BLaER1 treated with 17β-estradiol and CSF1 and Interleukin-3, amounts not matched to agents 10 nM and 100 nM (cell line): Measurements from ENCODE around the gene CNGB1.
A peak's percentile ranks its signal among the peaks of the same experiment; 100 is the strongest.

ENCODE experiments used
- H3K27ac ChIP-seq, 11 experiments: shearing (Covaris generic); formaldehyde crosslinking; 2 replicates each; pipeline ENCODE4 v1.8.1; 2022
- H3K27me3 ChIP-seq, 11 experiments: shearing (Covaris generic); formaldehyde crosslinking; 2 replicates each; pipeline ENCODE4 v1.8.1; 2022
- H3K36me3 ChIP-seq, 11 experiments: shearing (Covaris generic); formaldehyde crosslinking; 2 replicates each; pipeline ENCODE4 v1.8.1; 2022
- H3K4me1 ChIP-seq, 10 experiments: shearing (Covaris generic); formaldehyde crosslinking; 2 replicates each; pipeline ENCODE4 v1.8.1; 2022
- H3K4me2 ChIP-seq, 11 experiments: shearing (Covaris generic); formaldehyde crosslinking; 2 replicates each; pipeline ENCODE4 v1.8.1; 2022
- H3K4me3 ChIP-seq, 10 experiments: shearing (Covaris generic); formaldehyde crosslinking; 2 replicates each; pipeline ENCODE4 v1.8.1; 2022
- H3K9ac ChIP-seq, 11 experiments: shearing (Covaris generic); formaldehyde crosslinking; 2 replicates each; pipeline ENCODE4 v1.8.1; 2022
- H3K9me3 ChIP-seq, 11 experiments: shearing (Covaris generic); formaldehyde crosslinking; replicated peaks in 1 of 11; 2 replicates each; pipeline ENCODE4 v1.8.1; 2022
- H4K20me1 ChIP-seq, 11 experiments: shearing (Covaris generic); formaldehyde crosslinking; 2 replicates each; pipeline ENCODE4 v1.8.1; 2022
- Cebpa-rat ChIP-seq, 11 experiments: shearing (Covaris generic); IDR thresholded peaks; 2 replicates each; pipeline ENCODE4 v1.8.1; 2022

CNGB1 gene

GRCh38 chr16:57962756-57963155 is 8.2 kb downstream of the CNGB1 start:
- H3K9me3 ChIP-seq, result no peaks in the 10 kb centered on the region
- no peaks in the 10 kb centered on the region for H3K36me3 ChIP-seq
- H3K9ac ChIP-seq, result no peak overlapping the region
- no peak overlapping the region for H3K4me3 ChIP-seq
- H3K4me1 ChIP-seq, result peaks cover 6 to 23% (median 14%) of the 10 kb centered on the region in 10 experiments
- H3K4me2 ChIP-seq, result no peak overlapping the region
- no peak overlapping the region for H3K27ac ChIP-seq
- TF ChIP-seq Cebpa-rat (IDR thresholded peaks at IDR 0.05), result no peak
- H3K27me3 ChIP-seq, result no peaks in the 10 kb centered on the region
- H4K20me1 ChIP-seq, result no peaks in the 10 kb centered on the region; a peak in 1 of 22 replicates

GRCh38 chr16:57962046-57962445 is 8.9 kb downstream of the CNGB1 start:
- Histone ChIP-seq H3K4me2 (no peak overlapping the region), H3K9me3 (no peaks in the 10 kb centered on the region), H3K9ac (no peak overlapping the region), H3K27me3 (no peaks in the 10 kb centered on the region), H3K4me3 (no peak overlapping the region), H4K20me1 (no peaks in the 10 kb centered on the region; a peak in 1 of 22 replicates), H3K36me3 (no peaks in the 10 kb centered on the region), H3K4me1 (peaks cover 3 to 19% (median 10%) of the 10 kb centered on the region in 10 experiments), H3K27ac (no peak overlapping the region)
- no peak for TF ChIP-seq Cebpa-rat (IDR thresholded peaks at IDR 0.05)

- H3K4me2 ChIP-seq, result no peak overlapping the region
- H3K27ac ChIP-seq, result no peak overlapping the region
- H3K9ac ChIP-seq, result no peak overlapping the region
- peaks cover 0 to 15% (median 7%) of the 10 kb centered on the region in 10 experiments; a peak in 12 of 20 replicates for H3K4me1 ChIP-seq
- H3K9me3 ChIP-seq, result no peaks in the 10 kb centered on the region
- no peak for TF ChIP-seq Cebpa-rat (IDR thresholded peaks at IDR 0.05)
- no peaks in the 10 kb centered on the region; a peak in 1 of 22 replicates for H4K20me1 ChIP-seq
- H3K27me3 ChIP-seq, result no peaks in the 10 kb centered on the region
- H3K4me3 ChIP-seq, result no peak overlapping the region
- no peaks in the 10 kb centered on the region for H3K36me3 ChIP-seq
Measured at GRCh38 chr16:57961538-57961937, 9.4 kb downstream of the CNGB1 start.

GRCh38 chr16:57960826-57961472 is 10.0 kb downstream of the CNGB1 start:
- no peaks in the 10 kb centered on the region; a peak in 1 of 22 replicates for H4K20me1 ChIP-seq
- no peaks in the 10 kb centered on the region for H3K27me3 ChIP-seq
- no peak for TF ChIP-seq Cebpa-rat (IDR thresholded peaks at IDR 0.05)
- no peak overlapping the region for H3K4me3 ChIP-seq
- no peak overlapping the region for H3K4me2 ChIP-seq
- H3K36me3 ChIP-seq, result no peaks in the 10 kb centered on the region
- peaks cover 0 to 15% (median 4%) of the 10 kb centered on the region in 10 experiments; a peak in 10 of 20 replicates for H3K4me1 ChIP-seq
- H3K9ac ChIP-seq, result no peak overlapping the region
- no peak overlapping the region for H3K27ac ChIP-seq
- H3K9me3 ChIP-seq, result no peaks in the 10 kb centered on the region

GRCh38 chr16:57960310-57960709 is 10.6 kb downstream of the CNGB1 start:
- peaks cover 0 to 15% (median 3%) of the 10 kb centered on the region in 10 experiments; a peak in 9 of 20 replicates for H3K4me1 ChIP-seq
- TF ChIP-seq Cebpa-rat (IDR thresholded peaks at IDR 0.05), result no peak
- H3K27me3 ChIP-seq, result no peaks in the 10 kb centered on the region
- no peak overlapping the region for H3K4me3 ChIP-seq
- H3K4me2 ChIP-seq, result peak overlapping the region in 6 of 11 experiments; percentile 0 to 37 (median 20); a peak in 5 of 22 replicates
- no peak overlapping the region for H3K27ac ChIP-seq
- H4K20me1 ChIP-seq, result no peaks in the 10 kb centered on the region; a peak in 1 of 22 replicates
- H3K36me3 ChIP-seq, result no peaks in the 10 kb centered on the region
- no peaks in the 10 kb centered on the region for H3K9me3 ChIP-seq
- H3K9ac ChIP-seq, result no peak overlapping the region

GRCh38 chr16:57959804-57960203 is 11.1 kb downstream of the CNGB1 start:
- Histone ChIP-seq H3K4me3 (no peak overlapping the region), H3K27me3 (no peaks in the 10 kb centered on the region)

GRCh38 chr16:57959121-57959520 is 11.8 kb downstream of the CNGB1 start:
- H4K20me1 ChIP-seq, result no peaks in the 10 kb centered on the region; a peak in 1 of 22 replicates
- H3K4me2 ChIP-seq, result no peak overlapping the region
- peaks cover 0 to 15% (median 3%) of the 10 kb centered on the region in 10 experiments; a peak in 9 of 20 replicates for H3K4me1 ChIP-seq
- no peak overlapping the region for H3K9ac ChIP-seq
- H3K9me3 ChIP-seq, result no peaks in the 10 kb centered on the region
- H3K36me3 ChIP-seq, result no peaks in the 10 kb centered on the region
- no peaks in the 10 kb centered on the region for H3K27me3 ChIP-seq
- TF ChIP-seq Cebpa-rat (IDR thresholded peaks at IDR 0.05), result no peak
- no peak overlapping the region for H3K4me3 ChIP-seq
- H3K27ac ChIP-seq, result no peak overlapping the region

More at GRCh38 chr16:57959804-57960203, 11.1 kb downstream of the CNGB1 start:
- Histone ChIP-seq H3K4me1 (peaks cover 0 to 15% (median 3%) of the 10 kb centered on the region in 10 experiments; a peak in 9 of 20 replicates), H3K36me3 (no peaks in the 10 kb centered on the region), H3K9ac (no peak overlapping the region), H3K27ac (no peak overlapping the region), H3K9me3 (no peaks in the 10 kb centered on the region), H3K4me2 (peak overlapping the region in 6 of 11 experiments; percentile 0 to 37 (median 20); a peak in 7 of 22 replicates), H4K20me1 (no peaks in the 10 kb centered on the region; a peak in 1 of 22 replicates)
- TF ChIP-seq Cebpa-rat (IDR thresholded peaks at IDR 0.05), result no peak

GRCh38 chr16:57958544-57958943 is 12.4 kb downstream of the CNGB1 start:
- no peaks in the 10 kb centered on the region; a peak in 1 of 22 replicates for H4K20me1 ChIP-seq
- no peaks in the 10 kb centered on the region for H3K9me3 ChIP-seq
- no peak overlapping the region for H3K9ac ChIP-seq
- peaks cover 0 to 15% (median 3%) of the 10 kb centered on the region in 10 experiments; a peak in 9 of 20 replicates for H3K4me1 ChIP-seq
- no peak overlapping the region for H3K4me2 ChIP-seq
- H3K27ac ChIP-seq, result no peak overlapping the region
- TF ChIP-seq Cebpa-rat (IDR thresholded peaks at IDR 0.05), result no peak
- H3K36me3 ChIP-seq, result no peaks in the 10 kb centered on the region
- H3K4me3 ChIP-seq, result no peak overlapping the region
- no peaks in the 10 kb centered on the region for H3K27me3 ChIP-seq

GRCh38 chr16:57957673-57958392 is 13.1 kb downstream of the CNGB1 start:
- Histone ChIP-seq H4K20me1 (no peaks in the 10 kb centered on the region; a peak in 1 of 22 replicates), H3K36me3 (no peaks in the 10 kb centered on the region), H3K4me3 (no peak overlapping the region), H3K4me1 (peaks cover 0 to 15% (median 3%) of the 10 kb centered on the region in 10 experiments; a peak in 9 of 20 replicates), H3K9ac (no peak overlapping the region), H3K9me3 (no peaks in the 10 kb centered on the region), H3K27me3 (no peaks in the 10 kb centered on the region), H3K4me2 (no peak overlapping the region), H3K27ac (no peak overlapping the region)
- TF ChIP-seq Cebpa-rat (IDR thresholded peaks at IDR 0.05), result no peak
